COR-L47 (cell line): ENCODE data around the gene MIOS.

ENCODE experiments used
- DNase-seq: peaks from one replicate; lab custom pipeline; 2025; lab: John Stamatoyannopoulos, UW

MIOS gene

DNA sequence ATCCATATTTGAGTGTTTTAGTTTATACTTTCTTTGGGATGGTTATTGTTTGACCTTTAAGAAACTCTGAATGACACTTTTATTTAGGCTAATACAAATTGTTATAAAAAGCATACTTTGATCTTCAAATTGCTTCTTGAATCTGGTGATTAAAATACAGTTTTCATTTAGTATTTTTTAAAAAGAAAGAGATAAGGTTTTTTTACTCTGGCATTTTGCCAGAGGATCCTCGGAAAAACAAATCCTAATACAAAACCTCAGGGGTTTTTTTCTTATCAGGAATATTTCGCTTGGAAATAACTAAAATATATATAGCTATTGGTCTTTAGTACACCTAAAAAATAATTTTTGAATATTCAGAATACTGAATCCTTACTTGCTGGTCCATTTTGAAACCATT lies 17.0 kb downstream of the MIOS start:
- DNase-seq = no peak

GRCh38 chr7:7584653-7585052 lies 18.0 kb downstream of the MIOS start:
- no peak for DNase-seq

- no peak for DNase-seq
Measured at GRCh38 chr7:7585241-7585928, 18.7 kb downstream of the MIOS start.

- DNase-seq = peak; percentile 14
Measured at GRCh38 chr7:7595451-7595850, 28.8 kb downstream of the MIOS start.

DNA sequence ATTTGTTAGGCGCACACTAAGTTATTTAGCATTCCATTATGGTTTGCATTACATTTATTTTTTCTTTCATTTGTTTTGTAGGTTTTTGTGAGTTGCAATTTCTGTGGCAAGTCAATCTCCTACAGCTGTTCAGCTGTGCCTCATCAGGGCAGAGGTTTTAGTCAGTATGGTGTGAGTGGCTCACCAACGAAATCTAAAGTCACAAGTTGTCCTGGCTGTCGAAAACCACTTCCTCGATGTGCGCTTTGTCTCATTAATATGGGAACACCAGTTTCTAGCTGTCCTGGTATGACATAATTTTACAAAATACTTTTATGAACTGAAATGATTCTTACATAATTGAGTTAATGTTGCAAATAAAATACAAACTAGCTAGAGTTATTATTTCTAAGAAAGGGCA lies 29.5 kb downstream of the MIOS start:
- DNase-seq = no peak

DNA sequence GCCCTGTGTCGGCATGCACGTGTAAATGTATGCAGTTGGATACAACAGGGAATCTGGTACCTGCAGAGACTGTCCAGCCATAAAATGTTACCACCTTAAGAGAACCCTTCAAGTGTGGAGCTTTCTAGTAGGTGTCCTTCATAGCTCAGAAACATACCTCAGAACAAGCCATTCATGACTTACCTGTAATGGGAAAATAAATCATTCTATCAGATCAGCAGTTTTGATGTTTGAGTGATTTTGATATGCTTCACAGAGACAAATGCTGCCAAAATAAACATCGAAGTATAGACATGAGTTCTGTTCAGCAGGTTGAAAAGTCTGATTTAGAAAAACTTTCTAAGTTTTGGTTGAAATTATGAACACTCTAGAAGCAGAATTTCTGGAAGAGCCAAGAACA lies 40.3 kb downstream of the MIOS start:
- no peak for DNase-seq

DNA sequence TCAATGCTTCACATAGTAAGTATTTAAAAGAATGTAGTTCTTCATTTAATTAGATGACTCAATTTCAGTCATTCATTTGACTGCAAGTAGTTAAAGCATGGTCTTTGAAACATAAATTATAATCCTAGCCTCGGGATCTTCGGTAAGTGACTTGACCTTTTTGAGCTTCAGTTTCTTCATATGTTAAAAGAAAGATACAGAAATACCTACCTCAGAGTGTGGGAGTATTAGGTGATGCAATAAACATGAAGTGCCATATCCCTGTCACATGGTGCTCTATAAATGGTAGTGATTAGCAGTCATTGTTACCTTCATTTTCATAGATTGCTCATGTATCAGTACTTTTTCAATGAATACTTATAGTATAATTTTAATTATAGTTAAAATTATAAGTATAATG lies 42.6 kb downstream of the MIOS start:
- DNase-seq = no peak

DNA sequence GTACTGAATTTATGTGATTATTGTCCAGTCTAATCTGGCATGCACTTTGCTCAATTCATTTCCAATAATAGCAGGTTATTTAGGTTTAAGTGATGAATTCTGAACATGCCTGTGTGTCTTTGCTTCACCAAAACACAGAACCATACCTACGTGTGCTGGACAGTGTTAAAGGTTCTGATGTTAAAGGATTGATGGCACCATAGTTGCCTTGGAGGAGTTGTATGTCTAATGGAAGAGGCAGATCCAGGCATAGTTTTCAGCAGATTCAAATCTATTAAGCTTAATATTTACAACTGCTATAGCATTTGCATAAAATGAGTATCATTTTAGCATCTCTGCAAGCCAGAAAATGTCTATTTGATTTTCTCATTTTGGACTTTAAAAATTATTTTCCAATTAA lies 45.8 kb downstream of the MIOS start:
- no peak for DNase-seq

- DNase-seq = no peak
Measured at GRCh38 chr7:7613210-7613609, 46.5 kb downstream of the MIOS start.

- no peak for DNase-seq
Measured at GRCh38 chr7:7614018-7614741, 47.5 kb downstream of the MIOS start.

DNA sequence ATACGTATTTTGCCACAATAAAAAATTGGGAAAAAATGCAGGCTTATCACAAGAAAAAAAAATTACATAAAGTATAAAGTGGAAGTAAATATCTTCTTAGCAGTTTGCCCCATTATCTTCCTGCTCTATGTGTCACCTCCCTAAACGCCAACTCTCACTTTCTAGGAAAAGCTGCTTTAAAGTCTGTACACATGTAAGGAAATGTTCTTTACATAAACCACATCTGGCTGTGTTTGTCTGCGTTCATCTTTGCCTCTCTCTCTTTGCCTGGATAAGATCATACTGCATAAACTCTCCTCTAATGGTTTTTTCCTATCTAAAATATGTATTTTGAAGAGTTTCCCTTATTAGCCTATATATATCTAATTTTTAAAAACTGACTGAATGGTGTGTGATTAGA lies 50.9 kb downstream of the MIOS start:
- no peak for DNase-seq

DNA sequence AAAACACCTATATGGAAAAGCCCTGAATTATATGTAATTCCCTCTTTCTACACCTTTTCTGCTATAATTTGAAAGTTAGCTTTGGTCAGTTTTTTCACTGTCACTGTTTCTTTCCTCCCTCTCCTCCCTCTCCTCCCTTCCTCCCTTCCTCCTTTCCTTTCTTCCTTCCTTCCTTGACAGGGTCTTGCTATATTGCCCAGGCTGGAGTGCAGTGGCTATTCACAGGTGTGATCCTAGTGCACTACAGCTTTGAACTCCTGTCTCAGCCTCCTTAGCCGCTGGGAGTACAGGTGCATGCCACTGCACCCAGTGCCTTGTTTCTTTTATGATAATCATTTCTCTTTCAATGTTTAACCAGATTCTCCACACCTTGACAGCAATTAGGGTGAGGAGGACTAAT lies 51.7 kb downstream of the MIOS start:
- no peak for DNase-seq

DNA sequence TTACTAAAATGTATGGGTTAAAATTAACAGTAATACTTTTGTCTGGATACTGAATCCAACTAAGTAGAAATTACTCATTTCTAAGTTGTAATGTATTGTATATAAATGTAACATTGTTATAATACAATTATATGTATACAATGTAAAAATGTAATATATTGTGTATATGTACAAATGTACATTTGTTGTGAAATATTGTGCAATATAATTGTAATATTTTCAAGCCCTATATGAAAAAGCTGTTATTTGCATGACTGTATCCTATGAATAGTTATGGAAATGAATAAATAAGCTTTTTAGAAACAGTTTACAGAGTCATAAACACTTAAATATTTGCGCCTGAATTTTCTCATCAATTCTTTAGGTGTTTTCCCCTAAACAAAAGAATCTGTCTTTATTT lies 53.6 kb downstream of the MIOS start:
- no peak for DNase-seq

DNA sequence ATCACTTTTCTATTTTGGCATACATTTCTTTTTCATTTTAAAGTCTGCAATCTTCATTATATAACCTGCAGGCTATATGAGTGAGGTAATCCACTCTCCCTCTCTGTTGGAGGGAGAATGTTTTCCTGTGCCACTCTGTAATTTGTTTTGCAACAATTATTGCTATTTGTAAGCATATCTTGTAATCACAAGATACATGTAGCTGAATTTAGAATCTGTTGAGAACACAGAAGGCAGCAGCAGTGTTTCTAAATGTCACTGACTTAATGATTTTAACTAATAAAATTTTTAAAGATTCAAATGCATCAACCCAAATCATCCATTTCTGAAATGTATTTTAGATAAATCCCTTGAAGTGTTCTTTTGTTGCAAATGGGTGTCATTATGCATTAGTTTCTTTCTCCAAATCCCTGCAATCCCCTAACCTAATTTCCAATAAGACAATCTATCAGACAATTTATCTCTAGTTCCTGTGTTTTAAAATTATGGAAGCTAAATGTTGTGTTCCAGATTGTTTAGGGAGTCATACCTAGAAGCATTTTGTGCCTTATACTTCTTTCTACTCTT lies 54.0 kb downstream of the MIOS start:
- no peak for DNase-seq

DNA sequence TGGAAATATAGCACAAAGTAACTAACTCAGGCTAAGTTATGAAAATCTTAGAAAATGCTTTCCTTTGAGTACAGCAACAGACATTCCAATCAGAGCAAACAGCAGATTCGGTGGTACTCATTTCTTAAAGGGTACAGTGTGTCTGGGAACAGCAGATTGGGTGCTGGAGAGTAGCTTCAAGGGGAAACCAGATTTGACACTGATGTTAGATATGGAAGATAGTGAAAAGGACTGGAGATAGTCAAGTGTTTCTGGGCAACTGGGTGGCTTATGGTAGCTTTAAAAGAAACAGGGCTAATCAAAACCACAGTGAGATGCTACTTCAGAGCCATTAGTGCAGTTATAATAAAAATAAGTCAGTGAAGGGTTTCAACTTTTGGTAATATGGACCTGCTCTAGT lies 61.8 kb downstream of the MIOS start:
- no peak for DNase-seq

DNA sequence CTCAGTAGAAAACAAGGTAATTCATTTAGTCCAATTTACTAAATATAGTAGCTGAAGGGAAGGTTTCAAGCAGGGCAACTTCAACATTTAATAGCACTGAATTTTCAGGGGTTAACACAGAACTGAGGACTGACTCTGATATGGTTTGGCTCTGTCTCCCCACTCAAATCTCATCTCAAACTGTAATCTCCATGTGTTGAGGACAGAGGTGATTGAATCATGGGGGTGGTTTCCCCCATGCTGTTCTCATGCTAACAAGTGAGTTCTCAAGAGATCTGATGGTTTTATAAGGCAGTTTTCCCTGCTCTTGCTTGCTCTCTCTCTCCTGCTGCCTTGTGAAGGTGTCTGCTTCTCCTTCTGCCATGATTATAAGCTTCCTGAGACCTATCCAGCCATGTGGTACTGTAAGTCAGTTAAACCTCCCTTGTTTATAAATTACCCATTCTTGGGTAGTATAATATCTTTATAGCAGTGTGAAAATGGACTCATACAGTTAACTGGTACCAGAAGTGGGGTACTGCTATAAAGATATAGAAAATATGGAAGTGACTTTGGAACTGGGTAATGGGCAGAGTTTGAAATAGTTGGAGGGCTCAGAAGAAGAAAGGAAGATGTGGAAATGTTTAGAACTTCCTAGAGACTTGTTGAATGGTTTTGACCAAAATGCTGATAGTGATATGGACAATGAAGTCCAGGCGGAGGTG lies 64.1 kb downstream of the MIOS start:
- no peak for DNase-seq

DNA sequence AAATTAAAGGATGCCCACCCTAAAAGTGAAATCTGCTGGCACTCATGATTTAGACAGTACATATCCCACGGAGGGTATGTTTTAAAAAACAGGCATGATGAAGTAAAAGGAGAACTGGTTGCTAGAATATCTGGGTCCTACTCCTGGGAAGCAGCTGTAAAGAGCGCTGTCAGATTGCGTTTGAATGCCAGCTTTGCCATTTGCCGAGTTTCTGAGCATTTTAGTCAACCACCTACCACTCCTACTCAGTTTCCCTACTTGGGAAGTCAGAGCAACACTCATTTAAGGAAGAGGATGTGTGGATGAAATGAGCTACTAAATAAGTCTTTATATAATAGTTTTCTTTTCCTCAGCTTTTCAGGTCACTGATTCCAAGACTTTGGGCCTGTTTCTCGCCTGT lies 72.7 kb downstream of the MIOS start:
- no peak for DNase-seq

DNA sequence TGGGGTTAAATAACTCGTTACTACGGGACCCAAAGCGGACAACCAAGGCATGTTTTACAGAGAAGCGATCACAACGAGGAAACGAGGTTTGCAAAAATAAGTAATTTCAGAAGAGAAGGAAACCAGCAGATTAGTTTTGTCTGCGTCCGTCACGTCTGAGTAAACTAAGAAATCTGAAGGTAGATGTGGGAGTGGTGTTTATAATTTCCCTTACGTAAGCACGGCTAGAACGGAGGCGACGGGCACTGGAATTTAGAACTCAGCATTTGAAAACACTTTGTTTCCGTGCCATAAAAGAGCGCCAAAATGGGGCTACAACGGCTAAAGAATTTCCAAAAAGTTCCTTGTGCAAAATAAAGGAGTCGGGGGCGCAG lies 73.2 kb downstream of the MIOS start:
- peak; percentile 11 for DNase-seq

GRCh38 chr7:7640221-7641128 lies 73.8 kb downstream of the MIOS start, which contains the start of gene UMAD1:
TSS of gene UMAD1 (plus strand) at chr7:7640752. CDS start at chr7:7673372, 32,620 bp downstream.
- peak; percentile 99 for DNase-seq

DNA sequence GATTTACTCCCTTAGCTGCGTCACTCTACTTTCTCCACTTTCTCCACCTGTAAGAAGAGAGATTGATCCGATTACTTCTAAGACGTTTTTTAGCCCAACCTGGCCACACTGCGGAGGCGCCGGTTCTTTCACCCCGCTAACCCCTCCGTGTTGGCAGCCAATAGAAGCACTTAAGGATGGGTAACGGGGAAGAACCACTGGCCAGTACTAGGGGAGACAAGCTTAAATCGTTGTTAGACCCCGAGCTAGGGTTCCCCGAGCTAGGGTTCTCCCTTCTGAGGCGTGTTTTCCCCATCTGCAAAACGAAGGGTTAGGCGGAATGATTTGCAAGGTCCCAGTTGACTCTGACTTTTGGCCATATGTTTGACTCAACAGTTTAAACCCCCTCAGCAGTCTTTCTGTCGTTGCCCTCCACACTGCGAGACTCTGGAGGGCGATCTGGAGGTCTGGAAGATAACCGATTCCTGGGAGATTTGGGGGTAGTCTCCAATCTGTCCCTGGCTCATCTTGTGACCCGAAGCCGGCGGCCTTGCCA lies 74.5 kb downstream of the MIOS start:
- no peak for DNase-seq

- DNase-seq = no peak
Measured at GRCh38 chr7:7642081-7642480, 75.4 kb downstream of the MIOS start.
